C4-2B (cell line): Measurements from ENCODE around the gene DDX20.

Experiments
- H3K27ac ChIP-seq: fragments of 450-650 bp; 2 replicates; pipeline ENCODE4 v1.5.1; 2017
- ZFX ChIP-seq: fragments of 450-650 bp; IDR thresholded peaks from 2 replicates; pipeline ENCODE4 v1.6.1; 2017
- TF ChIP-seq, protein P1 (sequence below): fragments of 450-650 bp; conservative IDR thresholded peaks from 2 replicates; pipeline ENCODE4 v1.5.1; 2017; ENCODE audit warnings: mild to moderate bottlenecking

DDX20 gene

DNA sequence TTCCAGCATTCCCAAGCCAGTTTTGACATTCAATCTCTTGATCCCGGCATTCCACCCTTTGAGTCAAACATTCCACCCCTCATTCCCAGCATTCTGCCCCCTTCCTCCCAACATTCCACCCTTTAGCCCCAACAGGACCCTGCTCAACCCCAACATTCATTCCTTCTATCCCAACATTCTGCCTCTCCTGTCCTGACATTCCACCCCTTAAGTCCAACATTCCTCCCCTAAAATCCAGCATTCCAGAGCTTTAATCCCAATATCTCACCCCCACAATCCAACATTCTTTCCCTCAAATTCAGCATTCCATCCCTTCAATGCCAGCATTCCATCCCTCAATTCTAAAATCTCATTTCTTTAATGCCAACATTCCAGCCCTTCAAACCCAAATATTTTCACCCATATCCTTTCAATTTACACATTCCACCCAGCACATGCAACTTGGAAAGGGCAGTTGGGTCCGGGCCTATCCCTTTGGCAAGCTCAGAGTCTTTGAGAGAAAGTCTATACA is 22.9 kb downstream of the DDX20 start:
- TF ChIP-seq ZFX = no peak
- TF ChIP-seq, protein P1, sequence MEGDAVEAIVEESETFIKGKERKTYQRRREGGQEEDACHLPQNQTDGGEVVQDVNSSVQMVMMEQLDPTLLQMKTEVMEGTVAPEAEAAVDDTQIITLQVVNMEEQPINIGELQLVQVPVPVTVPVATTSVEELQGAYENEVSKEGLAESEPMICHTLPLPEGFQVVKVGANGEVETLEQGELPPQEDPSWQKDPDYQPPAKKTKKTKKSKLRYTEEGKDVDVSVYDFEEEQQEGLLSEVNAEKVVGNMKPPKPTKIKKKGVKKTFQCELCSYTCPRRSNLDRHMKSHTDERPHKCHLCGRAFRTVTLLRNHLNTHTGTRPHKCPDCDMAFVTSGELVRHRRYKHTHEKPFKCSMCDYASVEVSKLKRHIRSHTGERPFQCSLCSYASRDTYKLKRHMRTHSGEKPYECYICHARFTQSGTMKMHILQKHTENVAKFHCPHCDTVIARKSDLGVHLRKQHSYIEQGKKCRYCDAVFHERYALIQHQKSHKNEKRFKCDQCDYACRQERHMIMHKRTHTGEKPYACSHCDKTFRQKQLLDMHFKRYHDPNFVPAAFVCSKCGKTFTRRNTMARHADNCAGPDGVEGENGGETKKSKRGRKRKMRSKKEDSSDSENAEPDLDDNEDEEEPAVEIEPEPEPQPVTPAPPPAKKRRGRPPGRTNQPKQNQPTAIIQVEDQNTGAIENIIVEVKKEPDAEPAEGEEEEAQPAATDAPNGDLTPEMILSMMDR = no peak
- H3K27ac ChIP-seq = no peak overlapping the region

DNA sequence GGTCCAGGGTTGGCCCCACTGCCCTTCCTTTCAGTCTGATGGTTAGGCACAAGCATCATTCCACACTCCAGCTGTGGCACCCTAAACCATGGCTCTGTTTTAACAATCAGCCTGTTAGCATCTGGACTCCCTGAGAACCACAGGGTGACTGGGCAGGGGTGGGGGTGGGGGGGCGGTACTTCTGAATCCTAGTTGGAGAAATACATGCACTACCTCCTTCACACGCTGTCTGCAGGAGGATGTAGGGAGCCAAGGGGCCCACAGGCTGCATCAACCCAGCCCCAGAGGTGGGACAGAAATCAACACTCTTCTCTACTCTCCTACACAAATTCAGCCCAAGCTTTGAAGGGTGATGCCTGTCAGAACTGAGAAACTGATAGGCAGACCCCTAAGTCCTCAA is 23.8 kb downstream of the DDX20 start:
- H3K27ac ChIP-seq = no peak overlapping the region
- TF ChIP-seq, protein P1 = no peak
- TF ChIP-seq ZFX = no peak

DNA sequence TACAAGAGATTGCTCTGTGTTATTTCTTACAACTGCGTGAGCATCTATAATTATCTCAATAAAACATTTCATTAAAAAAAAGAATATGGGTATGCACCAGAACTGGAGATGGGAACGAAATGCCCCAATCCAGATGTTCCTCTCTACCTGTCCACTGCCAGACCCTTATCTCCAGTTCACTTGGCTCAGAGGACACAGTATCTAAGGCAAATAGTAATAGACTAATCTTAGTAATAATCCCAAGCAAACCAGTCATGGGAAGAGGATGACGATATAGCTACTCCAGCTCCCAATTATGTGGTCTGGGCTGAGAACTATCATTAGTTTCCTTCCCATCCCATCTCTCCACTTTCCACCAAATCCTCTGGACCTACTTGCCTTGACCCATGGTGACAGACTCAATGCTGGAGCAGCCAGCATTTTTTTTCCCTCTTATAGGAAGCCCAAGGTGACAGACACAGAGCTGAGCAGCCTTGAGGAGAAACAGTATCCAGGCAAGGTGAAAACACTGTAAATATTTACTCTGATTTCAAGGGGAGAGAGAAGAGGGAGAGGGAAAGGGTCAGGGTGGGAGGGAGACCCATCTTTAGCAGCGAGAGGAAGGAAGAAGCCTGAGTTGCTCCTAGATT is 28.7 kb downstream of the DDX20 start:
- H3K27ac ChIP-seq = no peak overlapping the region
- TF ChIP-seq, protein P1 = no peak; the same call in 1 of the 2 replicates
- no peak for TF ChIP-seq ZFX

DNA sequence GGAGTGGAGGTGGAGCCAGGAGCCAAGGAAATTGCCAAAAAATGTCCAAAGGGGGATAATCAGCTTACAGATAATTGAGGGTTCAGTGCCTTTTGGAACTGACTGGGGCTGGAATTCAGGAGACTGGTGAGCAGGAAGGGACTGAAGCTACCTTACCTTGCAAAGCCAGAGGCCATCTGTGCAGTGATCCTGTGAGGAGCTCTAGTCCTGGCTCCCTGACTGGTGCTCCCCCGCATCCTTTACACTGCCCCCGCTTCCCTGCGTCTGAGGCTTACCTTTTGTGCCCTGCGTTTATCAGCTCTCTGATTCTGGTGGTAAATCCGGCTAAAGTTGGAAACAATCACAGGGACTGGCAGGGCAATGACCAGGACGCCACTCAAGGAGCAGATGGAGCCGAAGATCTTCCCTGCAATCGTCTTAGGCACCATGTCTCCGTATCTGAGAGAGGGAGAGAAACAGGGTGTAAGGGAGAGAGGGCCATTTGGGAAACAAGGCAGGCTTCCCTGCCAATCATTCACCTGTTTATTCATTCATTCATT is 31.0 kb downstream of the DDX20 start:
- no peak overlapping the region for H3K27ac ChIP-seq
- TF ChIP-seq, protein P1 = no peak
- no peak for TF ChIP-seq ZFX

DNA sequence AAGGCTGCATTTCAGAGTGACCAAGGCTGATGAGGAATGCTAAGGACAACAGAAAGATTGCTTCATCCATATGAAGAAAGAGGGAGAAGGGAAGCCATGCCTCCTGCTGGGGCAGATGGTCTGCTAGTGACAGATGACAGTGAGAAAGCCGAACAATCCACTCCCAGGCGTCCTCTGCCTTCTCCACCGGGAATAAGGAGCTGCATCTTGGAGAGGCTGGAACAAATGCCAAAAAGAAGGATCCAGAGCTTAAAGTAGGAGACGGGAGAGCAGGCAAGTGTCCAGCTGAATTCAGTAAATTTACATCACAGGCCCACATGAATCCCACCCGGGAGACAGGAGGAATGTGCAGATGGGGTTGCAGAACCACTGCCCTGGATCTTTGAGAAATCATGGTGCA is 33.4 kb downstream of the DDX20 start:
- TF ChIP-seq, protein P1 = no peak
- H3K27ac ChIP-seq = no peak overlapping the region

DNA sequence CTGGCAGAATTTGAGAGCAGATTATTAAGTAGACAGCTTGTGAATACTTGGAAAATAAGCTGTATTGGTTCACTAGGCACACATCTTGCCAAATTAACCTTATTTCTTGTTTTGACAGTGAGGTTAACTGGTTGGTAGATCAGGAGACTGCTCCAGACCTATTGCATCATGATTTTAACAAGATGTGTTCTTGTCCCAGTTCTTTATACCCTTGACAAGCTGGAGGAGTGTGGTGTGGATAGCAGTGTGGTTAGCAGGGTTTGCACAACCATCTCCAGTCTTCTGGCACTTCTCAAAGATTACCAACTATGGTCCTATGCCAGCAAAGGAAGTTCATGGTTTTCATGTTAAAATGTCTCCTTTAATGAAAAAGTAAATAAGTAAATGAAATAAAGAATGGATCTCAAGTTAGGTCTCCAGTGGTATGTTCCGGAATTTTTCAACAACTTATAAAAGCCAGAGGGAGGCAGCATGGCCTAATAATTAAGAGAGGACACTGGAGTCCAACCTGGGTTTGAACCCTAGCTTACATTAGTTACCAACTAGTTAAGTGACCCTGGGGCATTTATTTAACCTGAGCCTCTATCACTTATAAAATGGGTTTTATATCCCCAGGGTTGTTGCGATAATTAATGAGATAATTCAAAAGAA is 34.1 kb downstream of the DDX20 start:
- H3K27ac ChIP-seq = no peak overlapping the region
- no peak for TF ChIP-seq ZFX
- TF ChIP-seq, protein P1 = peak; percentile 40

DNA sequence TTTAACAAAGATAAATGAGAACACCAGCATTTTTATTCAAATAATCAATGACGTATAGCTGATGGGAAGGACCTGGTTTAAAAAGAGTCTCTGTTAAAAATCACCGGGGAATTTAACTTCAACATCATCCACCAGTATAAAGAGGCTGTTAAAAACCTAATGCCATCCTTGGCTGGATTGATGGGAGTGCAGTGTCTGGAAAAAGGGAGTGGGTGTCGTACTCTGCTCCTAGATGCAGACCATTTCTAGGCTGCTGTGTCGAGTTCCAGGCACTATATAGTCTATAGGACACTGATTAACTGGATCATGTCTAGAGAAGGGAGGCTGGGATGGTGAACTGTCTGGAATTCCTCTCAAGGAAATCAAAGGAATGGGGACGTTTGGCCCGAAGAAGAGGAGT is 36.1 kb downstream of the DDX20 start:
- H3K27ac ChIP-seq = no peak overlapping the region
- no peak for TF ChIP-seq ZFX
- TF ChIP-seq, protein P1 = no peak
